DMS79 (cell line): Measurements from ENCODE around the gene CCDC91.
"Not testable (repeated sequence)": the region's sequence is repeated elsewhere in the genome, so short reads cannot be mapped to it uniquely, and the experiment has no call there.

Experiments
- DNase-seq: peaks from one replicate; lab custom pipeline; 2025; lab: John Stamatoyannopoulos, UW

Gene CCDC91

GRCh38 chr12:28292699-28293098 is 102.4 kb downstream of the CCDC91 start:
- DNase-seq: no peak

GRCh38 chr12:28294300-28294699 is 104.0 kb downstream of the CCDC91 start:
- DNase-seq: no peak

GRCh38 chr12:28296287-28296686 is 106.0 kb downstream of the CCDC91 start:
- no peak for DNase-seq

GRCh38 chr12:28303192-28303591 is 112.9 kb downstream of the CCDC91 start:
- no peak for DNase-seq

GRCh38 chr12:28306535-28306934 is 116.3 kb downstream of the CCDC91 start:
- no peak for DNase-seq

- DNase-seq: no peak
Observed at GRCh38 chr12:28308891-28309290, 118.6 kb downstream of the CCDC91 start.

- DNase-seq: no peak
Observed at GRCh38 chr12:28313631-28314030, 123.4 kb downstream of the CCDC91 start.

- no peak for DNase-seq
Observed at GRCh38 chr12:28316049-28316448, 125.8 kb downstream of the CCDC91 start.

- DNase-seq: no peak
Observed at GRCh38 chr12:28318273-28318672, 128.0 kb downstream of the CCDC91 start.

GRCh38 chr12:28320353-28320752 is 130.1 kb downstream of the CCDC91 start:
- no peak for DNase-seq

- DNase-seq: no peak
Observed at GRCh38 chr12:28327722-28328121, 137.5 kb downstream of the CCDC91 start.

GRCh38 chr12:28328967-28329366 is 138.7 kb downstream of the CCDC91 start:
- no peak for DNase-seq

GRCh38 chr12:28329727-28330126 is 139.5 kb downstream of the CCDC91 start:
- DNase-seq: not testable (repeated sequence)

- not testable (repeated sequence) for DNase-seq
Observed at GRCh38 chr12:28330232-28330631, 140.0 kb downstream of the CCDC91 start.

- no peak for DNase-seq
Observed at GRCh38 chr12:28331130-28331529, 140.9 kb downstream of the CCDC91 start.

GRCh38 chr12:28340261-28341045 is 150.2 kb downstream of the CCDC91 start:
- DNase-seq: no peak

GRCh38 chr12:28343713-28344112 is 153.5 kb downstream of the CCDC91 start:
- DNase-seq: no peak

GRCh38 chr12:28346567-28346966 is 156.3 kb downstream of the CCDC91 start:
- DNase-seq: no peak

GRCh38 chr12:28349196-28349595 is 158.9 kb downstream of the CCDC91 start:
- no peak for DNase-seq

- no peak for DNase-seq
Observed at GRCh38 chr12:28350502-28350901, 160.2 kb downstream of the CCDC91 start.

GRCh38 chr12:28351414-28351813 is 161.2 kb downstream of the CCDC91 start:
- no peak for DNase-seq

- DNase-seq: no peak
Observed at GRCh38 chr12:28355161-28355560, 164.9 kb downstream of the CCDC91 start.

GRCh38 chr12:28360253-28360652 is 170.0 kb downstream of the CCDC91 start:
- DNase-seq: no peak

GRCh38 chr12:28367326-28367725 is 177.1 kb downstream of the CCDC91 start:
- DNase-seq: no peak
